ENCODE data around the gene SIAH3.

SIAH3 gene

DNA sequence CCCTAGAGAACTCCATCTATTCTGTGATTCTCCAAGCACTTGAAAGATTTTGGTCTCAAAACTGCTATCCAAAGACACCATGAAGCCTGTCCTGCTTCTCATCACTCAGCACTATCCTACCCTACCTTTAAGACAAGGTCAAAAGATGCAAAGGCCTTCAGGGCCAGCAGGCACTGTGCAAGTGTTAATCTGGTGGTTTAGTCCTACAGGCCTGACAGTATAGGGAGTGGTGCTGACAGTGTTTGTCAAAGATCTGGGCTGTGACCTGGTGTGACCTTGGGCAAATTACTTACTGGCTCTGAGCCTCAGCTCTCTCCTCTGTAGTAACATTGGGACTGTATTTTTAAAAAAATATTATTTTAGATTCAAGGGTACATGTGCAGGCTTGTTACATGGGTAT lies 28.0 kb downstream of the SIAH3 start:
- no peak for DNase-seq (ENCODE audit: low read depth in 2 of 2)

DNA sequence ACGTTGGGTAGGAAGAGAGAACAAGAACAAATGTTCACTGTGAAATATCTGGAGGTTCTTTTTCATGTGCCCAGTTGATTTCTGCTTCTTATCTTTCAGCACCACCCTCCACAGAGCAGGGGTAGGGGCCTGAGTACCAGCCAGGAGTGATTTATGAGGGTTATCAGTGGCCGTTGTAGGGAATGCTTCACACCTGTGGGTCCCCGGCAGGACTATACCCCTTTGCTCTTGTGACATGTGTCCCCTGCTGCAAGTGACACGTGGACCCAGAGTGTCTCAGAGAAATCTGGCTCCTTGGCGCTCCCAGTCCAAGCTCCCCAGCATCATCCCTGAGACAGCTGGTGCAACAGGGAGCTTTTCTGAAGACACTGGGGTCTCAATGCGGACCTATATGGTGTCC lies 29.7 kb downstream of the SIAH3 start:
- DNase-seq (ENCODE audit: low read depth in 2 of 2), result no peak

DNA sequence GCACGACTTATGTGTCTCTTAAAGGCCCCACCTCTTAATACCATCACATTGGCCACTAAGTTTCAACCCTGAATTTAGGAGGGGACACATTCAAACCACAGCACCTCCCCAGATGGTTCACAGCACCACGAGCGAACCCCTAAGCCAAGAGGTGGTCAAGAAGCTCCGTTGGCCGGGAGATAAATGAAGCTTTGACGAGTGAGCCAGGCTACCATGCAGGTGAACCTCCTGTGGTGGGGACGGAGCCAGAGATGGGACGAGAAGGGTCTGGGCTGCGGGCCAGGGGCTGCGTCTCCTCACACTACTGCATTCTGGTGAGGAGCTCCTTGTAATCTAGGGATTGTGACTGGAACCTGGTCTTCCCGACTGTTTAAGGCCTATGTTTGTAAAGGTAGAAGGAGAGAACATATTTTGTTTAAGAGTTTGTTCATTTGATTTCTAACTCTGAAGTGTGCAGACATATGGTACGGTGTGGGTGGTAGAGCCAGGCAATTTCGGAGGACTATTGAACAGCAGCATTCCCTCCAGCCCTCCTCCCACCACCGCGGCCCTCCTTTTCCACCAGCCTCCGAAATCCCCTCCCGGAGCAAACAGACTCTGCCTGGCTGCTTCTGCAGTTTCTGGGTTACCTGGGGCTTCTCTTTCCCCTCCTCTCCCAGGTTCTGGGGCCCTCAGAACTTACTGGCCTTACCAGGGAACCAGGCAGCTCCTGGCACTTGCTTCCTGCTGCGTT lies 31.3 kb downstream of the SIAH3 start:
- no peak for DNase-seq (ENCODE audit: low read depth in 2 of 2)

DNA sequence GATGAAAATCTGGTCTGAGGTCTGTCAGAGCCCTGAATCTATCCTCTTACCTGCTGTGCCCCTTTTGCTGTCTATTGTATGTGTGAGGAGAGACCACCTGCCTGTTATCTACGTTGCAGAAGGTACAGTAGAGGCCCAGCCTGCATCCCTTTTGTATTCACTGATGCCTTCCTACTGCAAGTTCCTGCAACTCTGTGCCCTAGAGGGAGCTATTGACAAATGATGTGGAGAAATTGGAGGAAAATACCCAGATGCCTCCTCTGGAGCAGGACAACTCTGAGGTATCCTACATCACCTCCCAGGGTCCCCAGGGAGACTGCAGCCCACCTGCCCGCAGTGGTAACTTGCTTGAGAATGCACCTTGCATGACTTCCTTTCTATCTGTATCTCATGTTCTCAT lies 33.7 kb downstream of the SIAH3 start:
- no peak for DNase-seq (ENCODE audit: low read depth in 2 of 2)

DNA sequence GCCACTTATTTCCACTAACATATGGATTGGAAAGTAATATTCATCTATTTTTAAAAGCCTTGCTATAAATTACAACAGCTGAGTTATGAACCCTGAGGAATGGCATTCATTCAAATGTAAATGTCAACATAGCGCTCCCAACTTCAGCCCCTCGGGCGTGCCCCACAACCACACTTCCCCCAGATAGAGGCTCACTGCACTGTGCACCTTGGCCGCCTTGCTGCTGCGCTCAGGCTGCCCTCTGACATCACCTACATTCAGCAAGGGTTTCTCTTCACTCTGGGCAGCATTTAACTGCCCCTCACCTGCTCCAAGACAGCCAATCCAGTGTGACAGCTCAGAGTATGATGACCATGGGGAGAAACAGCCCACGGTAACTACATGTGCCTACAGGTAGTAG lies 35.1 kb downstream of the SIAH3 start:
- no peak for DNase-seq (ENCODE audit: low read depth in 2 of 2)

DNA sequence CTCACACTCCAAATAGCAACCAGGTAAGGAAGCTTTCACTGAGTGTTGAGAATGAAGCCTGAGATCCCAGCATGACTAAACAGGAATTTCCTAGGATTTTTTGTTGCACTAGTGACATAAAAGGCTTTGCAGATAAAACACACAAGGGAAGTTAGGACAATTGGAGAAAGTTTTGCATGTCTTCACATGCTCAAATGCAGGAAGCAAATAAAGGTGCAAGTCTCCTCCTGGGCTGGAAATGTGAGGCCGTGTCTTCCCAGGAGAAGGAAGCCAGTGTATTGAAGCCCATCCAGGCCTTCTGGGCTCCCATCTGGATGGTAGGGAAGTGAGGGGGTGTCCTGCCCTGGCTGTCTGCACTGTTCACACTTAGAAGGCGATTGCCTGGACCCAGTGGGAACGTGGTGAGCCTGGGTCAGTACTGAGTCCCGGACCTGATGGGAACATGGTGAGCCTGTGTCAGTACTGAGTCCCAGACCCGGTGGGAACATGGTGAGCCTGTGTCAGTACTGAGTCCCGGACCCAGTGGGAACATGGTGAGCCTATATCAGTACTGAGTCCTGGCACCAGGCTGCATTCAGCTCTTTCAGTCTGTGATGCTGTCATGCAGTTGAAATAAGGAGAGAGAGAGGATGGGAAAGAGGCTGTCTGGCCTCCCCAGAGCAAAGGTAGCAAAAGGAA lies 38.7 kb downstream of the SIAH3 start:
- DNase-seq (ENCODE audit: low read depth in 2 of 2), result no peak

DNA sequence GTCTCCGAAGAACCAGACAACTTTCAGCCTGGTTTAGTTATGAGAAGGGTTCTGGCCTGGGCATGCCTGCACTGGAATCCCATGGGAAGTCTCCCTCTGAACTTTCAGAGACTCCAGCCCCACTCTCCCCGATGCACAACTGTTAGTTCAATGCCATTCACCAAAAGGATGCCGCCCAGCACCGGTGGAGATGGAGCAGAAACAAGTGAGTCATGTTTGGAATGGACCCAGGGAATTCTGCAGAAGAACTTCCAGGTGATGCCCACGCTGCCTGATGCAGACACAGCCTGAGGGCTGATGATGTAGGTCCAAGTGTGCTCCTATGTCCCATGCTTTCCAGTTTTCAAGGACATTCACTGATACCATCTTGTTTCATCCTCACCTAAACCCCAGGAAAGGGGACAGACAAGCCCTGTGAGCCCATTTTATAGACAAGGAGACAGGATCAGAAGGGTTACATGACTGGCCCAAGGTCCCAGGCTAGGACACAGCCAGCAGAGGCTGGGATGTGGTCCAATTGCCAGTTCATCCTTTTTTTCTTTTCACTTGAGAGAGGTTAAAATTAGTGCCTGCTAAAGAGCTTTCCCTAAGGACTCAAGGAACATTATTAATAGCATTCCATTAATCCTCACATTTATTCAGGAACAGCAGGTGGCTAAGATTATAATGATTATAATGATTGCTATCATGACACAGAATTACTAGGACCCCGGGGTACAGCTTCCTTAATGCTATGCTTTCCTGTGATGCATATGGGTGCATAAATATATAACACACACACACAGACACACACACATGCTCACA lies 39.5 kb downstream of the SIAH3 start:
- DNase-seq (ENCODE audit: low read depth in 2 of 2), result no peak

DNA sequence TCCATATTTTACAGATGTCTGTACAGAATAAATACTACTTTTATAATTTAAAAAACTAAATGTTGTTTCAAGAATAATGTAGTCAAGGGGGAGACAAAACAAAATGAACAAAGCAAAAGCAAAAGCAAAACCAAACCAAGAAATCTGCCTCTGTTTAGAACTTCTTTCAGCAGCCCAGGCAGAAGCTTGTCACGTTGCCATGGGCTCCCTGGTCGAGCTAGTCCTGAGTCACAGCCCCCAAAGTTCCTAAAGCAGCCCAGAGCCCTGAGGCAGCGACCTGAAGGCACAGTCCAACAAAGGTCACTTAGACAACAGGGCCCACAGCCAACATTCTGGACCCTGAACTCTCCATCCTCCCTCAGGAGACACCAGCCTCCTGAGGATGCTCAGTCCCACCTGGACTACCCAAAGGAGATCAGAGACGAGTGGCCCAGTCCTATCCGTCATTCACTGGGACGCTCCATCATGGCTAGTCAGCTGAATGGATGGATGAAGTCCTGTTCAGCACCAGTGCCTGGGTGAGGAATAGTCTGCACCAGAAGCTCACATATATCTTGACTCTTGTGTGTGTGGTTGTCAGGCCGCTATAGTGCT lies 41.7 kb downstream of the SIAH3 start:
- no peak for DNase-seq (ENCODE audit: low read depth in 2 of 2)

DNA sequence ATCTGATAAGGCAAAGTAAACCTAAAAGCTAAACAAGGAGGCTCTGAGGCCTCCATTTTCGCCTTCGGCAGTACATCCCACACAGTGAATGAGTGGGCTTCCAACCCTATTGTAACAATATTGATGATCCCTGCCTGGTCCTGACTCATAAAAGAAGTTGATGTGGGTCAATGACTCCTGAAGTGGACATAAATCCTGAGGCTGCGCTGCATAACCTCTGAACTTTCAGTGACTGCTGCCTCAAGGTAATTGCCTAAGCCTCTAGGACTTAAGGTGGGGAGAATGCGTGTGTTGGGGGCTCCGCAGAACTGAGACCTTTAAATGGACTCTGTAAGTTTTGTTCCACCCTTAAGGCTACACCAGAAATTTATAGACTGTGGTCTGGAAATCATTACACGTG lies 42.6 kb downstream of the SIAH3 start:
- no peak for DNase-seq (ENCODE audit: low read depth in 2 of 2)

DNA sequence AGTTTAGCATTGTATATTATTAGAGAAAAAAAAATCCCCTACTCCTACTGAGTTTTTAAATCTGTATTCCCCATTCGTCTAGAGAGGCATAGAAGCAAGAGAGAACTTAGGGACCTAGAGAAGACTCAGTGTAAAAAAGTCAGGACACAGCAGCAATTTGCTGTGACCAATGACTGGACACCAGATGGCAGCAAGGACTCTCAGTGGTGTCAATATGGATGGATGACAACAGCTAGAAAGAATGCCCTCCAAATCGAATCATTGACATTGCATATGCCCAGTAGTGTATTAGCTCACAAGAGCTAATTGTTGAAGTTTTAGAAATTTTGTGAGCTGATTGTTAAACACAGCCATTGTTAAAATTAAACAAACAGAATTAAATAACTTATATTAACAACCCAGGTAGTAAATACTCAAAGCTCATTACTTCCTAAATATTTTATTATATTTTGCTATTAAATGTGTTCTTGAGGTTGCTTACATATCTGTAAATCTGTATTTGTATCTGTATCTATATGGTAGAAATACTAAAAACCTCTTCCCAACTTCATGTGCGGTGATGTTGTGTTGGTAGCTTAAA lies 43.9 kb downstream of the SIAH3 start:
- DNase-seq (ENCODE audit: low read depth in 2 of 2), result no peak

DNA sequence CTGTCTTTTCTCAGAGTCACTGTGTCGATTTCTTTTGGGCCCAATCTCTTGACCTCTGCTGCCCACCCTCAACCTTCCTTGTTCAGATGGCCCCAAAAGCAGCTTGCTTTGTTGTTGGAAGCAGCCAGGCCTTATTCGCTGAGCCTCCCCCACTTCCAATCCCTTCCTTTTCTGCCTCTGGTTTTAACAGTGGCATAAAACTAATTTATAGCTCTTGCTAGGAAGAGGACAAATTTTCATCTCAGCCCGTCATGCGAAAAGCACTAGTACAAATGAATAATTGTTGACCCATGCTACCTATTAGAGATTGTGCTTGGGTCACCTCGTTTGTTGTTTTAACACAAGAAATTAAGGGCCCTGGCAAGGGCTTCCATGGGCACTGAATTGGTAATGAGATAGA lies 51.1 kb downstream of the SIAH3 start:
- DNase-seq (ENCODE audit: low read depth in 2 of 2), result no peak

DNA sequence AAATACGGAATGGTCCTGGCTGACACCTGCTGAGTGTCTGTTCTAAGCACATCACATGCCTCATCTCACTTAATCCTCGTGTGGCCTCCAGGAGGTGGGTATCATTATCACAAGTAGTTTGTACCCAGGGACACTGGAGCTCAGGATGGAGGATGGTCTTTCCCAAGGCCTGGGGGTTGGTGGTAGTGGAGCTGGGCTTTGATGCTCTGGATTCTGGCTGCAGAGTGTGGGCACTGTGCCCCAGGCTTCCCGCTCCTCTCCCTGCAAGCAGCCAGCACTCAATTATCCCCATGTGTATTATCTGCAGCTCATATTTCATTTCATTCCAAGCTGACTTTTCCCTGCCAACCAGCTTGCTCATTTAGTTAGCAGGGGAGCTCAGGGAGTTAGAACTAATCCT lies 52.1 kb downstream of the SIAH3 start:
- DNase-seq (ENCODE audit: low read depth in 2 of 2), result no peak

DNA sequence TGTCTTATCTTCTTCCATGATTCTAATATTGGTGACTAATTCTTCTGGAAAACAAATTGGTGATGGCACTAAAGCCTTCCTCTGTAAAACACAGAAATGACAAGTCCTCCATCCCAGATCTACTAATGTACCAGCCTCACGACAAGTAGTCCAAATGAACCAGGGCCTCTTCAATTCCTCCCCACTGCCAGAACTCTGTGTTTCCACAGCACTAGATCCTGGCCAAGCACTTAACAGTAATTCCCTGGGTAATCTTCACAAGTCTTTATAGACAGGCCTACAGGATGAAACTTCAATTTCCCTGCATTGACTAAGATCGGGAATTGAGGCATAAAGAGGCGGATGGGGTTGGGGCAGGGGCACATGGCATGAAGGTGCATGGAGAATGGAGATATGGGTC lies 52.7 kb downstream of the SIAH3 start:
- no peak for DNase-seq (ENCODE audit: low read depth in 2 of 2)

DNA sequence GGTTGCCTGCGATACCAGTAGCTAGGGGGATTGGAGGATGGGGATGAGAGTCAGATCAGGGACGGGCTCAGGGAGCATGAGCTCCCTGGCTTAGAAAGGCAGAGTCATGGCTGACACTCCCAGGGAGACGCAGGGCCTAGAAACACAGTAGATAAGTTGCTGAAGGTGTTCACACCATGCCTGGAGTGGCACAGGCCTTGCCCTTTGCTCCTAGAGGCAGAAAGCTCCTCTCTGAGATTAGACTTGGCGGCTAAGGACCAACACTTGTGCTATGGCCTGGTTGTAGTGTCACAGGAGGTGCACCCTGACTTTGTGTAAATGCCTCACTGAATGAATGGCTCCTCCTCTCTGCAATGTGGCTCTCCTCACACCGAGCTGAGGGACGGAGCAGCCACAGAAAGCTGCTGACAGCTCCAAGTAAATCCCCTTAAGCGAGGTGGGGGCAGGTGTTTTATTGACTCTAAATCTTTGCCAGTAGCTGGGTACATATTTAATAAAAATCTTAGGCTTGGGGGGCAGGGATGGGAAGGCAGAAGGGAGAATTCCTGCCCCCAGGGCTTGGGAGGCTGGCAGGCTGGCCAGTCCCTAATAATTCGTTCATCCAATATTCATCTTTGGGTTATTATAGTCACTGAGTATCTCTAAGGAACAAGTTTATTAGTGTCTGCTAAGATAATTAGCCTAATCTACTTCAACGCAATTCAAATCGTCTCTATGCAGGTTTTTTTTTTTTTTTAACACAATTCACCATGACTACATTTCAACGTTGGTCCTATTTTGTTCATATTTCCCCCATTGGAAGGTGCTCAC lies 54.9 kb downstream of the SIAH3 start:
- no peak for DNase-seq (ENCODE audit: low read depth in 2 of 2)

DNA sequence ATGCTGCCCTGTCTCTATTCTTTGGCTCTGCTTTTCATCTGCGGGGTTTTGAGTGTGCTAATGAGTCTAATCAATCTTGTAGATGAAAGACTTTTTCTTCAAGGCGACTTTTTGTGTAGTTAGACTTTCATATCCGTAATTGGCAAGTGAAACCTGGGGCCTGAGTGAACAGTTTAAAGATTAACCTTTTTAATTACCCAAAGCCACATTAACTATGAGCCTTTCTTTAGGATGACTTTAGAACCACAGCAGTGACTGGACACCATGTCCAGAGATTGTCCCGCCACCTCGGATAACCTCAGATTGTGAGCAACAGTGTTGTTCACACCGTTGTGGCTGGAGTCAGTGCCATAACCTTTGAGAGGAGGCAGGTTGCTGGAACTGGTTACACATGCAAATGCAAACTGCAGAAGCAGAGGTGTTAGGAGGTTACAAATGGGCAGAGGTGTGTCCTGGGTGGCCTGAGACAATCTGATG lies 58.7 kb downstream of the SIAH3 start:
- no peak for DNase-seq (ENCODE audit: low read depth in 2 of 2)

DNA sequence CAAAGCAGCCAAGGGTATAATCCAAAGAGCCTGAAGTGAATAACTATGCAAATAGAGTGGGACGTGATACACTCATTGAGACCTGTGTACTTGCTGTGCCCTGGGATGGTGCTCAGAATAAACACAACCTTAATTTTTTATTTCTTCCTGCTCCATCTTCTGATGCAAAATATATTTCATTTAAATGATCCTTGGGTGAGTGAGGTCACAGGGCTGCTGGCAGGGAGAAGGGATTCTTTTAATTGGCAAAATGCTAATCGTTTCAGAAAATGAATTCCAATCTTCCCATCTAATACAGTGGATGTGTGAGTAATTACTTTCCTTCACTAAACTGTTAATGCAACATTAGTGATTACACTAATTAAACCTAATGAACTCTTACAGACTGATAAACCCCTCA lies 63.5 kb downstream of the SIAH3 start:
- no peak for DNase-seq (ENCODE audit: low read depth in 2 of 2)

DNA sequence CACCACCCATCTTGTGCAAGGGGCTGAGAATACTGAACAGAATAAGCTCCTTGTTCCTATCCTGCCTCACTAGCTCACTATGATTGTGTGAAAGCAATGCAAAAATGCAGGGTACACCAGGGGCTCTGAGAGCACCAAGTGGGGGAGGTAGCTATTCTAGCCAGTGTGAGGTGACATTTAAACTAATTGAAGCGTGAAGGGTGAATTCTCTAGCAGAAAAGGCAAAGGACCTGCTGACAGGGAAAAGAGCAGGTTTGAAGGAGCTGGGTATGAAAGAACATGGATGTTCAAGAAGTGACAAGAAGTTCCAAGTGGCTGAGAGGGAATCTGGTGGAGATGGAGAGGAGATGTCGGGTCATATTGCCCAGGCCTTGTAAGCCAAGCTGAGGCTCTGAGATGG lies 64.2 kb downstream of the SIAH3 start:
- no peak for DNase-seq (ENCODE audit: low read depth in 2 of 2)

DNA sequence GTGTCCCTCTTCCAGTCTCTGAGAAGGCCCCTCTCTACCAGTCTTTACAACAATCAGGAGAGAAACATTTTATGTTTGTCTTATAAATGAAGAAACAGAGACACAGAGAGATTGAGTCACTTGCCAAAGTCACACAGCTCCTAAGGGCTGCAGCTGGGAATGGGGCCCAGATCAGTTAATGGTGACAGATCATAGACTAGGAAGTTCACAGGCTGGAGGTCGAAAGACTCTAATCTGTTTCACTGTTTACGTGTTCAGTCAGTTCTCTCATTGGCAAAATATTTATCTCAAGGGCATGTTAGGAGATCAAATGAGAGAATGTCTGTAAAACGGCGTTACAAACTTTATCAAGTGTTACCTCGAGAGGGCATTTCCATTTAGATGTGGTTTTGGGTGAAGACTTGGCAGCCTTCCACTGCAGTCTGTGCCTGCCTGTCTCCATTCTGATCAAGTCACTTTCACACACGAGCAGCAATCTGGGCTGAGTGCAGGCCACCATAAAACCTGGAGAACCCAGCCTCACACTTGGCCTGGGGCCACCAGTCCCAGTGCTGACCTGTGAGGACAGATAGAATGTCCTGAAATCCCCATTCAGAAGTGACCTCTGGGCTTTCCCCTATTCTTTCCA lies 65.1 kb downstream of the SIAH3 start:
- no peak for DNase-seq (ENCODE audit: low read depth in 2 of 2)

DNA sequence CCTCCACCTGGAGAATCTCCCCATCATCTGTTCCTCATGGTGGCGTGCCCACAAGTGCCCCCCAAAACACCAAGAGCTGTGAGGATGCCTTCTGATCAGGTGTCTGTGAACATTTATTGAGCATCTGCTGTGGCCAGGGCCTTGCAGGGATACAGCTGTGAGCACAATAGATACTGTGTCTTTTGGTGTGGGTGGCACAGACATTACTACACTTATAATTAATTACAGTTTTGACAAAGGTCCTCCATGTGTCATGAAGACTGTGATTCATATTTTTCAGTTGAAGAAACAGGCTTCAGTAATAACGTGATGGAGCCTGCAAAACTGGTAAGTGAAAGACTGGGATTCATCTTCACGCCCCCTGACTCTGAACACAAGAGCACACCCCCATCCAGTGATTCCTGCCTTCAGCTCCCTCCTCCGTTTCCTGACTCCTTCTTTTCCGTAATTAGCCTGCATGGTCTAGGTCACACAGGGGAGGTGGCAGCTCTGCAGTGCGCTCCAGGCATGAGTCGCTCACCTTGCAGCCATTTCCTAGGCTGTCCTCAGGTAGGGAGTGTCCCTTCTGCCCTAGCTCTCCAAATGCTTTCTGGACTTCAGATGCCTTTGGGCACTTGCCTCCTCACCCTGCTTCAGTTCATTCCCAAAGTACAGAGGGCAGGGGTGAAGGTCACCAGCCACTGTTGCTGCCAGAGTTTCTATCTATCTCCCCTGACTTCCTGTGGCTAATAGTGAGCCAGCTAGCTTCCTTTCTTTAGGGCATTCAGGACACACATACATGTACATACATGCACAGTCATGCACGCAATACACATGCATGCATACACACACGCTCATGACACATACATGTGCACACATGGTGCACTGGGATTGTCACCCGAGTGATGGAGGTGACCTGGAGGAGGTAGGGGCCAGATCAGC lies 66.5 kb downstream of the SIAH3 start:
- no peak for DNase-seq (ENCODE audit: low read depth in 2 of 2)

All from stimulated activated CD4-positive, alpha-beta T cell treated with anti-CD3 and anti-CD28 coated beads, Interleukin-1b, Interleukin-23, amount 100 ng/mL, for 1 hour (primary cell).